Lung microvascular endothelial cell (primary cell): ENCODE measurements around the gene PPARGC1A. TPM values are rescaled to one million over a fixed set of nuclear protein-coding genes. Genes with fewer than 3 reads are reported as not detected.

Experiments used
- DNase-seq, 2 donors: peaks; one replicate each; pipeline versions ENCODE4 v3.0.0 to v3.0.0-alpha.2; 2010; ENCODE audit warnings: low read depth in 2 of 2
- total RNA-seq: library from RNA; depleted of rRNA; stranded (reverse); fragments of >200 nt; gene quantifications from 2 replicates; pipeline ENCODE4 v1.2.1, GENCODE V29; 2014

Gene PPARGC1A
- total RNA-seq, 1 donor from 2014 or later, result 9.5 TPM

- no peak for DNase-seq
Measured at GRCh38 chr4:23773884-23774636, 115.8 kb downstream of the PPARGC1A start.

- DNase-seq, result no peak
Measured at GRCh38 chr4:23770011-23770410, 119.8 kb downstream of the PPARGC1A start.

GRCh38 chr4:23769406-23769805 is 120.4 kb downstream of the PPARGC1A start:
- DNase-seq, result no peak

- DNase-seq, result no peak
Measured at GRCh38 chr4:23768541-23768940, 121.3 kb downstream of the PPARGC1A start.

GRCh38 chr4:23766344-23766743 is 123.5 kb downstream of the PPARGC1A start:
- no peak for DNase-seq

GRCh38 chr4:23763559-23763958 is 126.3 kb downstream of the PPARGC1A start:
- no peak for DNase-seq

GRCh38 chr4:23762551-23762950 is 127.3 kb downstream of the PPARGC1A start:
- no peak for DNase-seq

GRCh38 chr4:23759066-23759465 is 130.8 kb downstream of the PPARGC1A start:
- no peak for DNase-seq

GRCh38 chr4:23754688-23755087 is 135.2 kb downstream of the PPARGC1A start:
- no peak for DNase-seq

GRCh38 chr4:23750125-23750524 is 139.7 kb downstream of the PPARGC1A start:
- DNase-seq, result no peak

- no peak for DNase-seq
Measured at GRCh38 chr4:23747281-23747735, 142.5 kb downstream of the PPARGC1A start.

GRCh38 chr4:23746672-23747071 is 143.2 kb downstream of the PPARGC1A start:
- DNase-seq, result no peak

GRCh38 chr4:23746027-23746426 is 143.8 kb downstream of the PPARGC1A start:
- no peak for DNase-seq

- no peak for DNase-seq
Measured at GRCh38 chr4:23745377-23745776, 144.5 kb downstream of the PPARGC1A start.
